GM19328 (cell line): ENCODE results near the gene ANKS1A.
"Not testable (repeated sequence)": the region's sequence is repeated elsewhere in the genome, so short reads cannot be mapped to it uniquely, and the experiment has no call there.

ENCODE experiments used
- ATAC-seq: cut with Tn5 transposase; IDR thresholded peaks from one replicate; pipeline ENCODE4 v1.9.1; 2021; ENCODE audit warnings: mild to moderate bottlenecking, moderate library complexity; ENCODE audit not compliant: unreplicated experiment

ANKS1A gene

GRCh38 chr6:34885837-34886236 lies 3.2 kb upstream of the ANKS1A start:
- not testable (repeated sequence) for ATAC-seq

- peak; percentile 55 for ATAC-seq
Measured at GRCh38 chr6:34887753-34888513, 1.1 kb upstream of the ANKS1A start, which contains the start of gene TAF11. Gene TAF11 (minus strand): TSS chr6:34888042. CDS start chr6:34887957, 85 bp downstream.

GRCh38 chr6:34888514-34888856 lies 570 bp upstream of the ANKS1A start:
- no peak for ATAC-seq

- no peak for ATAC-seq
Measured at GRCh38 chr6:34890533-34890925, 1.5 kb downstream of the ANKS1A start.

GRCh38 chr6:34891296-34891695 lies 2.2 kb downstream of the ANKS1A start:
- no peak for ATAC-seq

- no peak for ATAC-seq
Measured at GRCh38 chr6:34894693-34895092, 5.6 kb downstream of the ANKS1A start.

GRCh38 chr6:34897130-34897529 lies 8.1 kb downstream of the ANKS1A start:
- ATAC-seq = no peak

- no peak for ATAC-seq
Measured at GRCh38 chr6:34897716-34898115, 8.7 kb downstream of the ANKS1A start.

GRCh38 chr6:34899748-34900147 lies 10.7 kb downstream of the ANKS1A start:
- not testable (repeated sequence) for ATAC-seq

GRCh38 chr6:34900321-34901031 lies 11.4 kb downstream of the ANKS1A start:
- no peak for ATAC-seq

GRCh38 chr6:34901930-34902329 lies 12.9 kb downstream of the ANKS1A start:
- no peak for ATAC-seq

GRCh38 chr6:34904990-34905613 lies 16.0 kb downstream of the ANKS1A start:
- no peak for ATAC-seq

GRCh38 chr6:34906826-34907225 lies 17.8 kb downstream of the ANKS1A start:
- ATAC-seq = no peak

- no peak for ATAC-seq
Measured at GRCh38 chr6:34908194-34908593, 19.1 kb downstream of the ANKS1A start.

GRCh38 chr6:34909320-34909883 lies 20.3 kb downstream of the ANKS1A start:
- no peak for ATAC-seq

- ATAC-seq = no peak
Measured at GRCh38 chr6:34911822-34912221, 22.8 kb downstream of the ANKS1A start.

GRCh38 chr6:34912715-34913464 lies 23.8 kb downstream of the ANKS1A start:
- no peak for ATAC-seq

GRCh38 chr6:34914358-34914757 lies 25.3 kb downstream of the ANKS1A start:
- ATAC-seq = no peak

GRCh38 chr6:34916348-34916967 lies 27.4 kb downstream of the ANKS1A start:
- ATAC-seq = no peak

GRCh38 chr6:34917626-34918285 lies 28.7 kb downstream of the ANKS1A start:
- no peak for ATAC-seq
